H1 (cell line): ENCODE results near the gene DCDC2C. TPM values are rescaled to one million over a fixed set of nuclear protein-coding genes. Genes with fewer than 3 reads are reported as not detected.

Experiments used
- CTCF ChIA-PET: fragments of 300-600 bp; sonication (Branson Sonifier 250); formaldehyde crosslinking; loops from one replicate; lab custom pipeline; 2021; ENCODE audit not compliant: partially characterized antibody; lab: Charles Lee
- POLR2A ChIA-PET: fragments of 300-600 bp; sonication (Branson Sonifier 250); formaldehyde crosslinking; loops from one replicate; lab custom pipeline; 2021; ENCODE audit warnings: inconsistent platforms; ENCODE audit not compliant: partially characterized antibody; lab: Charles Lee
- DNase-seq, 2 experiments: peaks; one replicate each; pipeline versions ENCODE4 v3.0.0 to v3.0.0-alpha.2; 2010 to 2022; ENCODE audit warnings: low spot score in 2 of 2, low read depth in 1 of 2, mixed read lengths in 1 of 2
- FAIRE-seq: peaks from 2 replicates; lab custom pipeline; 2011; peaks lifted over from hg19 to GRCh38; lab: Jason Lieb, UNC
- H2AFZ ChIP-seq: 2 replicates; pipeline ENCODE4 v1.8.1; 2012; ENCODE audit warnings: low read length, inconsistent platforms
- H2AK5ac ChIP-seq: 2 replicates; pipeline ENCODE4 v1.6.1; 2013; ENCODE audit warnings: low read depth, low read length
- H2BK120ac ChIP-seq: replicated peaks from 2 replicates; pipeline ENCODE3; 2013; ENCODE audit warnings: low read depth, low read length, inconsistent platforms
- H2BK12ac ChIP-seq: 2 replicates; pipeline ENCODE4 v1.6.1; 2013; ENCODE audit warnings: low read depth, low read length
- H2BK15ac ChIP-seq: 2 replicates; pipeline ENCODE4 v1.6.1; 2013; ENCODE audit warnings: low read length
- H2BK20ac ChIP-seq: 2 replicates; pipeline ENCODE4 v1.6.1; 2013; ENCODE audit warnings: low read length
- H2BK5ac ChIP-seq: 2 replicates; pipeline ENCODE4 v1.6.1; 2013; ENCODE audit warnings: low read depth, low read length
- H3K14ac ChIP-seq: 2 replicates; pipeline ENCODE4 v1.6.1; 2013; ENCODE audit warnings: inconsistent platforms; ENCODE audit not compliant: insufficient read length
- H3K18ac ChIP-seq: 2 replicates; pipeline ENCODE4 v1.6.1; 2013; ENCODE audit warnings: low read length; ENCODE audit errors: extremely low read depth
- H3K23ac ChIP-seq: 2 replicates; pipeline ENCODE4 v1.6.1; 2013; ENCODE audit warnings: inconsistent platforms; ENCODE audit not compliant: insufficient read length
- H3K23me2 ChIP-seq: 2 replicates; pipeline ENCODE4 v1.6.1; 2013; ENCODE audit warnings: low read depth, low read length
- H3K27ac ChIP-seq: 2 replicates; pipeline ENCODE4 v1.6.1; 2011; ENCODE audit warnings: low read depth, low read length, inconsistent platforms
- H3K27me3 ChIP-seq, 4 experiments: replicated peaks in 1 of 4; 1 replicate in 1 of 4; 2 replicates in 3 of 4; pipeline versions ENCODE4 v1.6.1 to v1.8.1; 2011 to 2013; ENCODE audit warnings: low read length in 3 of 4, mild to moderate bottlenecking in 3 of 4, inconsistent platforms in 2 of 4, mixed read lengths in 2 of 4, moderate library complexity in 1 of 4; ENCODE audit not compliant: control insufficient read depth in 3 of 4, insufficient read depth in 3 of 4; ENCODE audit errors: extremely low read depth in 1 of 4
- H3K36me3 ChIP-seq, 4 experiments: 2 replicates each; pipeline versions ENCODE4 v1.6.1 to v1.8.1; 2011 to 2013; ENCODE audit warnings: mild to moderate bottlenecking in 4 of 4, low read length in 3 of 4, moderate library complexity in 2 of 4, control low read depth in 1 of 4, inconsistent platforms in 1 of 4; ENCODE audit not compliant: insufficient read depth in 4 of 4, control insufficient read depth in 2 of 4
- H3K4ac ChIP-seq: replicated peaks from 2 replicates; pipeline ENCODE3; 2013; ENCODE audit warnings: low read length, low read depth, mixed read lengths, inconsistent platforms; ENCODE audit not compliant: insufficient read length
- H3K4me1 ChIP-seq, 4 experiments: replicated peaks in 1 of 4; 1 replicate in 1 of 4; 2 replicates in 3 of 4; pipeline versions ENCODE4 v1.6.1 to v1.8.1; 2011 to 2013; ENCODE audit warnings: low read length in 3 of 4, inconsistent platforms in 2 of 4, mixed read lengths in 1 of 4; ENCODE audit not compliant: insufficient read depth in 4 of 4, control insufficient read depth in 3 of 4
- H3K4me2 ChIP-seq, 2 experiments: 2 replicates each; pipeline versions ENCODE4 v1.6.1 to v1.8.1; 2011 to 2013; ENCODE audit warnings: low read depth in 2 of 2, low read length in 2 of 2, control low read depth in 1 of 2, inconsistent platforms in 1 of 2, mild to moderate bottlenecking in 1 of 2; ENCODE audit not compliant: insufficient read depth in 1 of 2
- H3K4me3 ChIP-seq, 4 experiments: fragments of 200-600, 300-600 bp in 1 of 4; sonication (generic), shearing (Covaris generic), sonication (Bioruptor Twin) in 1 of 4; 2 replicates each; pipeline versions ENCODE4 v1.5.1 to v1.8.1; 2011 to 2016; ENCODE audit warnings: low read length in 4 of 4, low read depth in 3 of 4, control low read depth in 2 of 4, inconsistent platforms in 2 of 4, mild to moderate bottlenecking in 2 of 4, mixed read lengths in 1 of 4, moderate library complexity in 1 of 4; ENCODE audit not compliant: insufficient read depth in 2 of 4; ENCODE audit errors: extremely low read depth in 1 of 4
- H3K56ac ChIP-seq: replicated peaks from 2 replicates; pipeline ENCODE3; 2013; ENCODE audit warnings: low read depth, mild to moderate bottlenecking, mixed read lengths, low read length, inconsistent platforms; ENCODE audit not compliant: insufficient read length
- H3K79me1 ChIP-seq: 2 replicates; pipeline ENCODE4 v1.6.1; 2013; ENCODE audit warnings: low read depth, low read length, control low read depth
- H3K79me2 ChIP-seq, 2 experiments: 2 replicates each; pipeline versions ENCODE4 v1.6.1 to v1.8.1; 2012 to 2013; ENCODE audit warnings: low read length in 2 of 2, mild to moderate bottlenecking in 2 of 2, inconsistent platforms in 1 of 2; ENCODE audit not compliant: insufficient read depth in 2 of 2, control insufficient read depth in 1 of 2
- H3K9ac ChIP-seq, 4 experiments: replicated peaks in 1 of 4; 1 replicate in 1 of 4; 2 replicates in 3 of 4; pipeline versions ENCODE4 v1.6.1 to v1.8.1; 2011 to 2013; ENCODE audit warnings: low read depth in 3 of 4, low read length in 3 of 4, control low read depth in 2 of 4, mild to moderate bottlenecking in 2 of 4, moderate library complexity in 2 of 4, inconsistent platforms in 1 of 4; ENCODE audit errors: extremely low read depth in 1 of 4
- H3K9me3 ChIP-seq, 2 experiments: 2 replicates each; pipeline versions ENCODE4 v1.6.1 to v1.8.1; 2012 to 2013; ENCODE audit warnings: mild to moderate bottlenecking in 2 of 2, moderate library complexity in 2 of 2, control low read depth in 1 of 2, inconsistent platforms in 1 of 2, low read depth in 1 of 2, low read length in 1 of 2, mixed read lengths in 1 of 2; ENCODE audit not compliant: insufficient read depth in 2 of 2
- H4K20me1 ChIP-seq, 2 experiments: replicated peaks in 1 of 2; 2 replicates each; pipeline versions ENCODE3 to v1.8.1; 2011 to 2013; ENCODE audit warnings: inconsistent platforms in 2 of 2, low read length in 2 of 2, mild to moderate bottlenecking in 1 of 2; ENCODE audit not compliant: insufficient read depth in 2 of 2, control insufficient read depth in 1 of 2
- H4K5ac ChIP-seq: 2 replicates; pipeline ENCODE4 v1.6.1; 2013; ENCODE audit warnings: low read length, low read depth, mixed read lengths, inconsistent platforms; ENCODE audit not compliant: insufficient read length
- H4K8ac ChIP-seq: 2 replicates; pipeline ENCODE4 v1.8.0; 2013; ENCODE audit warnings: mild to moderate bottlenecking, moderate library complexity, low read length, inconsistent platforms; ENCODE audit not compliant: insufficient read depth; ENCODE audit errors: extremely low read depth
- H4K91ac ChIP-seq: replicated peaks from 2 replicates; pipeline ENCODE3; 2013; ENCODE audit warnings: low read length, mixed read lengths, inconsistent platforms; ENCODE audit not compliant: insufficient read length
- ATF3 ChIP-seq: IDR thresholded peaks from 2 replicates; pipeline ENCODE4 v1.6.1; 2011; ENCODE audit warnings: low read depth, mild to moderate bottlenecking, low read length; ENCODE audit not compliant: insufficient read depth
- KDM4A ChIP-seq: IDR thresholded peaks from one replicate; pipeline ENCODE4 v1.7.1; 2012; ENCODE audit warnings: low read depth, mild to moderate bottlenecking, moderate library complexity, low read length, inconsistent platforms; ENCODE audit not compliant: severe bottlenecking
- KDM5A ChIP-seq: fragments of 200-600 bp; IDR thresholded peaks from 2 replicates; pipeline ENCODE4 v1.7.1; 2012; ENCODE audit warnings: mild to moderate bottlenecking, low read length, inconsistent platforms, mixed read lengths
- NANOG ChIP-seq: IDR thresholded peaks from 2 replicates; pipeline ENCODE4 v1.6.1; 2011; ENCODE audit warnings: low read length, low read depth, mild to moderate bottlenecking, inconsistent platforms; ENCODE audit not compliant: insufficient read depth, poor library complexity, severe bottlenecking
- RAD21 ChIP-seq, 2 experiments: IDR thresholded peaks in 1 of 2; conservative IDR thresholded peaks in 1 of 2; 2 replicates each; pipeline ENCODE4 v1.6.1; 2011; ENCODE audit warnings: low read depth in 2 of 2, low read length in 2 of 2, improper control_type of control experiment in 1 of 2, inconsistent platforms in 1 of 2, mild to moderate bottlenecking in 1 of 2, moderate library complexity in 1 of 2
- RNF2 ChIP-seq: fragments of 200-900, 300-1000 bp; sonication (generic); IDR thresholded peaks from 2 replicates; pipeline ENCODE4 v1.7.1; 2016; ENCODE audit warnings: borderline replicate concordance, low read depth, mild to moderate bottlenecking, antibody characterized with exemption, low read length; ENCODE audit not compliant: poor library complexity, severe bottlenecking; ENCODE audit errors: missing control alignments
- TBP ChIP-seq: IDR thresholded peaks from 2 replicates; pipeline ENCODE4 v1.6.1; 2011; ENCODE audit warnings: low read depth, low read length, improper control_type of control experiment
- WGBS, 2 experiments: shearing (Covaris generic) in 1 of 2; methylation state at CpG; one replicate each; pipeline versions ENCODE4 v1.1.6 to v1.1.7; 2013 to 2015; ENCODE audit warnings: low lambda C conversion rate in 2 of 2, mixed read lengths in 2 of 2, inconsistent platforms in 1 of 2, low coverage in 1 of 2, missing lambda C conversion rate in 1 of 2; ENCODE audit not compliant: insufficient replicate concordance in 2 of 2, insufficient coverage in 1 of 2, insufficient read length in 1 of 2; ENCODE audit errors: extremely low coverage in 1 of 2, missing lambda C conversion rate in 1 of 2; 5-methylcytosine and 5-hydroxymethylcytosine counted together
- polyA plus RNA-seq, 7 experiments: library from polyadenylated mRNA; depleted of rRNA in 3 of 7; stranded (reverse) in 5 of 7; unstranded in 2 of 7; fragments of >200 nt in 5 of 7; fragments of 200-250 nt in 2 of 7; gene quantifications; 1 replicate in 5 of 7; 2 replicates in 1 of 7; 4 replicates in 1 of 7; pipeline versions ENCODE4 v1.2.1 to v1.2.3, GENCODE V29; 2011 to 2013; ENCODE audit warnings: missing spikeins in 2 of 7, mixed read lengths in 2 of 7
- total RNA-seq: library from RNA; stranded (reverse); fragmentation: NEBNext Ultra II Directional; extraction: Animal tissue kit (Norgen Biotek cat#: 25700); gene quantifications from 2 replicates; pipeline ENCODE4 v1.2.1, GENCODE V29; 2021
- TF ChIP-seq, protein P1 (sequence below), 3 experiments: IDR thresholded peaks; 1 replicate in 2 of 3; 2 replicates in 1 of 3; pipeline versions ENCODE4 v1.5.1 to v1.6.1; 2011; ENCODE audit warnings: low read length in 3 of 3, mild to moderate bottlenecking in 3 of 3, inconsistent platforms in 2 of 3, low read depth in 1 of 3, moderate library complexity in 1 of 3; ENCODE audit not compliant: insufficient read depth in 1 of 3; ENCODE audit errors: control extremely low read depth in 1 of 3

The DCDC2C gene
- total and polyA plus RNA-seq, 2 of the 8 experiments (the other 6 are each of a cell fraction or from before 2014, with no cell fraction given) = 0.50 TPM; not detected in 1

DNA sequence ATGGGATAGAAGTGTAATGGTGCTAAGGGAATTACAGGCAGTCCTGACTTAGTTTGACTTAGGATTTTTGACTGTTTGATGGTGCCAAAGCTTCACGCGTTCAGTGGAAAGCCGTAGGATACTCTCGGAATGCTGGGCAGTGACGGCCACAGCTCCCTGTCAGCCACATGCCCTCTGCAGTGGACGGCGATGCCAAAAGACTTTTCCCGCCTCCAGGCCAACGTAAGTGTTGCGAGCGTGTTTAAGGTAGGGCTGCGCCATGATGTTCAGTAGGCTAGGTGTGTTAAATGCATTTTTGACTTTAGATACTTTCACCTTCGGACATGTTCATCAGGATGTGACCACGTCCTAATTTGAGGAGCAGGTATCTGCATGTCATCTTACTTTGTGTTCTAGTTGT is 63.4 kb downstream of the DCDC2C start:
- no peaks in the 10 kb centered on the region for H3K36me3 ChIP-seq
- no peak overlapping the region for H3K4me2 ChIP-seq
- no peak overlapping the region; the same call in 1 of the 2 replicates for H4K8ac ChIP-seq
- no peak overlapping the region for H3K14ac ChIP-seq
- no peak overlapping the region for H3K4me3 ChIP-seq
- no peak overlapping the region for H2BK5ac ChIP-seq
- H3K23me2 ChIP-seq = no peaks in the 10 kb centered on the region
- H3K23ac ChIP-seq = no peak overlapping the region
- no peaks in the 10 kb centered on the region for H3K79me2 ChIP-seq
- no peak overlapping the region for H3K18ac ChIP-seq
- ChIA-PET POLR2A (no interaction called here), CTCF (interaction anchor here (0.7 to 3.2 kb wide), 4 partner anchors 11 to 38 kb away, joined by 4 to 15 read pairs (median 8); no protein-coding TSS in a partner anchor)
- FAIRE-seq = no peak
- H4K5ac ChIP-seq = no peak overlapping the region
- H2AFZ ChIP-seq = no peak overlapping the region
- H2BK12ac ChIP-seq = no peak overlapping the region
- no peak overlapping the region for H3K56ac ChIP-seq
- H4K20me1 ChIP-seq = peaks cover 0 to 2% of the 10 kb centered on the region in 2 experiments
- no peaks in the 10 kb centered on the region for H3K79me1 ChIP-seq
- no peak overlapping the region for H3K4ac ChIP-seq
- no peaks in the 10 kb centered on the region for H3K9me3 ChIP-seq
- no peaks in the 10 kb centered on the region for H3K4me1 ChIP-seq
- H2AK5ac ChIP-seq = no peak overlapping the region
- no peak overlapping the region for H2BK120ac ChIP-seq
- no peak for DNase-seq
- H3K27ac ChIP-seq = no peak overlapping the region
- no peak overlapping the region for H2BK20ac ChIP-seq
- H3K27me3 ChIP-seq = no peaks in the 10 kb centered on the region; a peak in 1 of 7 replicates
- no peak overlapping the region for H3K9ac ChIP-seq
- WGBS, 2 experiments = 91% methylated on average over 14 of the region's 14 CpGs; no CpG with 5 or more reads in 1 of the 2 experiments
- no peak overlapping the region for H2BK15ac ChIP-seq
- H4K91ac ChIP-seq = no peak overlapping the region
- TF ChIP-seq RNF2 (no peak), NANOG (no peak), RAD21 (IDR thresholded peaks at IDR 0.05 in 1 of 2, conservative IDR thresholded peaks at IDR 0.05 in 1 of 2; ENCODE audit: low read depth in 2 of 2, low read length in 2 of 2) (no peak), TBP (no peak), ATF3 (no peak), KDM4A (no peak), KDM5A (no peak)
- TF ChIP-seq, protein P1, sequence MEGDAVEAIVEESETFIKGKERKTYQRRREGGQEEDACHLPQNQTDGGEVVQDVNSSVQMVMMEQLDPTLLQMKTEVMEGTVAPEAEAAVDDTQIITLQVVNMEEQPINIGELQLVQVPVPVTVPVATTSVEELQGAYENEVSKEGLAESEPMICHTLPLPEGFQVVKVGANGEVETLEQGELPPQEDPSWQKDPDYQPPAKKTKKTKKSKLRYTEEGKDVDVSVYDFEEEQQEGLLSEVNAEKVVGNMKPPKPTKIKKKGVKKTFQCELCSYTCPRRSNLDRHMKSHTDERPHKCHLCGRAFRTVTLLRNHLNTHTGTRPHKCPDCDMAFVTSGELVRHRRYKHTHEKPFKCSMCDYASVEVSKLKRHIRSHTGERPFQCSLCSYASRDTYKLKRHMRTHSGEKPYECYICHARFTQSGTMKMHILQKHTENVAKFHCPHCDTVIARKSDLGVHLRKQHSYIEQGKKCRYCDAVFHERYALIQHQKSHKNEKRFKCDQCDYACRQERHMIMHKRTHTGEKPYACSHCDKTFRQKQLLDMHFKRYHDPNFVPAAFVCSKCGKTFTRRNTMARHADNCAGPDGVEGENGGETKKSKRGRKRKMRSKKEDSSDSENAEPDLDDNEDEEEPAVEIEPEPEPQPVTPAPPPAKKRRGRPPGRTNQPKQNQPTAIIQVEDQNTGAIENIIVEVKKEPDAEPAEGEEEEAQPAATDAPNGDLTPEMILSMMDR (IDR thresholded peaks at IDR 0.05; ENCODE audit: control extremely low read depth in 1 of 3, insufficient read depth in 1 of 3, low read depth in 1 of 3, low read length in 3 of 3) = no peak
